SJCRH30 (cell line): ENCODE results near the gene GULP1. TPM values are rescaled to one million over a fixed set of nuclear protein-coding genes. Genes with fewer than 3 reads are reported as not detected.
"Not testable (repeated sequence)": the region's sequence is repeated elsewhere in the genome, so short reads cannot be mapped to it uniquely, and the experiment has no call there.

ENCODE experiments used
- DNase-seq, 2 experiments: peaks; one replicate each; pipeline ENCODE4 v3.0.0-alpha.2; 2015 to 2020
- H3K27ac ChIP-seq: fragments of 250-450 bp; sonication (Bioruptor Pico); 2 replicates; pipeline ENCODE4 v1.5.1; 2020; ENCODE audit warnings: mild to moderate bottlenecking, moderate library complexity
- H3K27me3 ChIP-seq: fragments of 250-450 bp; sonication (Bioruptor Pico); 2 replicates; pipeline ENCODE4 v1.5.1; 2020; ENCODE audit warnings: mild to moderate bottlenecking, moderate library complexity
- H3K36me3 ChIP-seq: fragments of 250-450 bp; sonication (Bioruptor Pico); 2 replicates; pipeline ENCODE4 v1.5.1; 2020; ENCODE audit warnings: mild to moderate bottlenecking, moderate library complexity
- H3K4me1 ChIP-seq: fragments of 250-450 bp; sonication (Bioruptor Pico); 2 replicates; pipeline ENCODE4 v1.5.1; 2020; ENCODE audit warnings: mild to moderate bottlenecking, moderate library complexity
- H3K4me3 ChIP-seq: fragments of 250-450 bp; sonication (Bioruptor Pico); 2 replicates; pipeline ENCODE4 v1.5.1; 2020; ENCODE audit warnings: mild to moderate bottlenecking, moderate library complexity
- H3K9me3 ChIP-seq: fragments of 250-450 bp; sonication (Bioruptor Pico); replicated peaks from 2 replicates; pipeline ENCODE4 v1.5.1; 2020; ENCODE audit warnings: mild to moderate bottlenecking, moderate library complexity
- total RNA-seq: library from RNA; depleted of rRNA; stranded (reverse); fragments of >200 nt; shearing (Covaris generic); gene quantifications from 2 replicates; pipeline ENCODE4 v1.2.3, GENCODE V29; 2014

GULP1 gene
- total RNA-seq, 1 experiment from 2014 or later = 90.0 TPM

- DNase-seq = no peak
- H3K9me3 ChIP-seq = no peaks in the 10 kb centered on the region
- H3K4me1 ChIP-seq = no peaks in the 10 kb centered on the region
- H3K27ac ChIP-seq = no peak overlapping the region
- no peaks in the 10 kb centered on the region for H3K27me3 ChIP-seq
- no peak overlapping the region for H3K4me3 ChIP-seq
- no peaks in the 10 kb centered on the region for H3K36me3 ChIP-seq
These were observed 289.1 kb downstream of the GULP1 start for GRCh38 chr2:188580738-188581137.

GRCh38 chr2:188582211-188582610, 290.5 kb downstream of the GULP1 start:
- no peak for DNase-seq
- Histone ChIP-seq H3K27me3 (no peaks in the 10 kb centered on the region), H3K4me3 (no peak overlapping the region), H3K27ac (no peak overlapping the region), H3K4me1 (no peaks in the 10 kb centered on the region), H3K36me3 (no peaks in the 10 kb centered on the region), H3K9me3 (no peaks in the 10 kb centered on the region)

- H3K27ac ChIP-seq = no peak overlapping the region
- H3K4me1 ChIP-seq = no peaks in the 10 kb centered on the region
- peaks cover 15% of the 10 kb centered on the region; the same call in 1 of the 2 replicates for H3K36me3 ChIP-seq
- no peak for DNase-seq
- H3K9me3 ChIP-seq = no peaks in the 10 kb centered on the region
- H3K27me3 ChIP-seq = no peaks in the 10 kb centered on the region
- no peak overlapping the region for H3K4me3 ChIP-seq
These were observed 296.6 kb downstream of the GULP1 start for GRCh38 chr2:188588235-188588634.

- Histone ChIP-seq H3K27me3 (no peaks in the 10 kb centered on the region), H3K4me3 (no peak overlapping the region), H3K36me3 (peaks cover 8% of the 10 kb centered on the region; the same call in 1 of the 2 replicates), H3K4me1 (peaks cover 29% of the 10 kb centered on the region), H3K27ac (no peak overlapping the region), H3K9me3 (no peaks in the 10 kb centered on the region)
- DNase-seq = no peak
These were observed 304.4 kb downstream of the GULP1 start for GRCh38 chr2:188596054-188596453.

- Histone ChIP-seq H3K27me3 (no peaks in the 10 kb centered on the region), H3K36me3 (peaks cover 3% of the 10 kb centered on the region; the same call in 1 of the 2 replicates), H3K4me1 (peaks cover 35% of the 10 kb centered on the region), H3K9me3 (no peaks in the 10 kb centered on the region), H3K27ac (no peak overlapping the region), H3K4me3 (no peak overlapping the region)
- peak in 1 of 2 experiments; percentile 60 for DNase-seq
These were observed 306.9 kb downstream of the GULP1 start for GRCh38 chr2:188598551-188598950.

- DNase-seq = peak; percentile 43 to 72
- Histone ChIP-seq H3K27me3 (no peaks in the 10 kb centered on the region), H3K4me1 (peaks cover 35% of the 10 kb centered on the region), H3K4me3 (no peak overlapping the region), H3K36me3 (peaks cover 2% of the 10 kb centered on the region; the same call in 1 of the 2 replicates), H3K27ac (no peak overlapping the region), H3K9me3 (no peaks in the 10 kb centered on the region)
These were observed 307.5 kb downstream of the GULP1 start for GRCh38 chr2:188599140-188599539.

- DNase-seq = peak; percentile 75 to 90
- H3K27ac ChIP-seq = peak overlapping the region; percentile 6; the same call in 1 of the 2 replicates
- no peaks in the 10 kb centered on the region for H3K27me3 ChIP-seq
- no peaks in the 10 kb centered on the region for H3K9me3 ChIP-seq
- H3K36me3 ChIP-seq = no peaks in the 10 kb centered on the region
- no peak overlapping the region for H3K4me3 ChIP-seq
- peaks cover 35% of the 10 kb centered on the region for H3K4me1 ChIP-seq
These were observed 309.0 kb downstream of the GULP1 start for GRCh38 chr2:188600536-188601210.

GRCh38 chr2:188601391-188601790, 309.7 kb downstream of the GULP1 start:
- Histone ChIP-seq H3K27me3 (no peaks in the 10 kb centered on the region), H3K4me3 (no peak overlapping the region), H3K27ac (no peak overlapping the region; the same call in 1 of the 2 replicates), H3K4me1 (peaks cover 35% of the 10 kb centered on the region), H3K36me3 (no peaks in the 10 kb centered on the region), H3K9me3 (no peaks in the 10 kb centered on the region)
- no peak for DNase-seq

- no peak for DNase-seq
- no peaks in the 10 kb centered on the region for H3K36me3 ChIP-seq
- H3K4me1 ChIP-seq = peaks cover 35% of the 10 kb centered on the region
- H3K27ac ChIP-seq = no peak overlapping the region
- H3K4me3 ChIP-seq = no peak overlapping the region
- no peaks in the 10 kb centered on the region for H3K9me3 ChIP-seq
- no peaks in the 10 kb centered on the region for H3K27me3 ChIP-seq
These were observed 310.3 kb downstream of the GULP1 start for GRCh38 chr2:188601927-188602326.

- Histone ChIP-seq H3K36me3 (no peaks in the 10 kb centered on the region), H3K4me1 (peaks cover 21% of the 10 kb centered on the region), H3K27ac (no peak overlapping the region), H3K4me3 (no peak overlapping the region), H3K27me3 (no peaks in the 10 kb centered on the region), H3K9me3 (no peaks in the 10 kb centered on the region; the same call in 1 of the 2 replicates)
- no peak for DNase-seq
These were observed 312.9 kb downstream of the GULP1 start for GRCh38 chr2:188604579-188604978.

GRCh38 chr2:188605609-188606584, 314.2 kb downstream of the GULP1 start:
- H3K27ac ChIP-seq, H3K4me1 ChIP-seq, H3K36me3 ChIP-seq, DNase-seq, H3K27me3 ChIP-seq, H3K9me3 ChIP-seq, H3K4me3 ChIP-seq: not testable (repeated sequence)

- not testable (repeated sequence) for H3K27me3 ChIP-seq, H3K4me1 ChIP-seq, H3K36me3 ChIP-seq, DNase-seq, H3K4me3 ChIP-seq, H3K9me3 ChIP-seq, H3K27ac ChIP-seq
These were observed 314.9 kb downstream of the GULP1 start for GRCh38 chr2:188606596-188606995.

- Histone ChIP-seq H3K27me3 (no peaks in the 10 kb centered on the region), H3K4me1 (no peaks in the 10 kb centered on the region), H3K36me3 (no peaks in the 10 kb centered on the region), H3K4me3 (no peak overlapping the region), H3K27ac (no peak overlapping the region), H3K9me3 (peaks cover 9% of the 10 kb centered on the region)
- peak in 1 of 2 experiments; percentile 41 for DNase-seq
These were observed 315.8 kb downstream of the GULP1 start for GRCh38 chr2:188607501-188607900.

- H3K36me3 ChIP-seq = no peaks in the 10 kb centered on the region
- H3K9me3 ChIP-seq = peaks cover 9% of the 10 kb centered on the region
- no peaks in the 10 kb centered on the region for H3K27me3 ChIP-seq
- H3K27ac ChIP-seq = no peak overlapping the region
- no peaks in the 10 kb centered on the region for H3K4me1 ChIP-seq
- no peak for DNase-seq
- no peak overlapping the region for H3K4me3 ChIP-seq
These were observed 317.8 kb downstream of the GULP1 start for GRCh38 chr2:188609321-188610049.
